K562 (cell line): ENCODE results near the gene UBE2O. TPM values are rescaled to one million over a fixed set of nuclear protein-coding genes. Genes with fewer than 3 reads are reported as not detected.

Experiments
- ATAC-seq: fragments of 200-7000 bp; cut with Tn5 transposase; 3 replicates; pipeline ENCODE4 v1.9.1; 2020; ENCODE audit warnings: moderate library complexity
- BruUV-seq: library from RNA; stranded (reverse); fragments of 400-500 nt; replicated peaks from 2 replicates; lab custom pipeline; 2021; lab: Mats Ljungman, UMichigan
- CTCF ChIA-PET: fragments of 300-600 bp; formaldehyde crosslinking; extraction: SDS; loops from one replicate; lab custom pipeline; 2021; ENCODE audit warnings: low intra/inter-chr PET ratio; lab: Yijun Ruan, JAX
- POLR2A ChIA-PET: fragments of 300-600, 350-650 bp; sonication (Branson Sonifier 250); formaldehyde crosslinking; extraction: SDS; loops from one replicate; lab custom pipeline; 2021; ENCODE audit warnings: antibody characterized with exemption, inconsistent platforms; lab: Yijun Ruan, JAX
- DNase-seq, 4 experiments: peaks; one replicate each; pipeline versions ENCODE4 v3.0.0 to v3.0.0-alpha.2; 2011 to 2018; ENCODE audit warnings: low spot score in 3 of 4, mixed read lengths in 3 of 4; ENCODE audit errors: extremely low read depth in 1 of 4
- FAIRE-seq: peaks from 2 replicates; lab custom pipeline; 2011; peaks lifted over from hg19 to GRCh38; lab: Jason Lieb, UNC
- H2AFZ ChIP-seq: 2 replicates; pipeline ENCODE4 v1.6.0; 2011; ENCODE audit warnings: low read depth, low read length, control low read depth, inconsistent platforms
- H3K27ac ChIP-seq: fragments of 200-600 bp; 3 replicates; pipeline ENCODE4 v1.8.0; 2011; ENCODE audit warnings: low read depth, mild to moderate bottlenecking, control low read depth, inconsistent platforms, low read length, moderate library complexity, mixed read lengths; ENCODE audit errors: extremely low read depth
- H3K27me3 ChIP-seq, 2 experiments: fragments of 300-600 bp in 1 of 2; 2 replicates in 1 of 2; 3 replicates in 1 of 2; pipeline versions ENCODE4 v1.6.0 to v1.8.0; 2011; ENCODE audit warnings: inconsistent platforms in 2 of 2, low read length in 2 of 2, mild to moderate bottlenecking in 1 of 2, mixed read lengths in 1 of 2, moderate library complexity in 1 of 2; ENCODE audit not compliant: control insufficient read depth in 2 of 2, insufficient read depth in 2 of 2
- H3K36me3 ChIP-seq: fragments of 300-600 bp; 3 replicates; pipeline ENCODE4 v1.8.0; 2011; ENCODE audit warnings: mild to moderate bottlenecking, low read length, inconsistent platforms; ENCODE audit not compliant: control insufficient read depth, insufficient read depth
- H3K4me1 ChIP-seq, 2 experiments: fragments of 200-600 bp in 1 of 2; replicated peaks in 1 of 2; 2 replicates in 1 of 2; 3 replicates in 1 of 2; pipeline versions ENCODE4 v1.5.1 to v1.8.0; 2011; ENCODE audit warnings: inconsistent platforms in 2 of 2, low read length in 2 of 2, mild to moderate bottlenecking in 1 of 2, mixed read lengths in 1 of 2, moderate library complexity in 1 of 2; ENCODE audit not compliant: control insufficient read depth in 2 of 2, insufficient read depth in 2 of 2
- H3K4me2 ChIP-seq: 2 replicates; pipeline ENCODE4 v1.6.1; 2011; ENCODE audit warnings: low read length, control low read depth, inconsistent platforms, mixed read lengths; ENCODE audit not compliant: insufficient read depth
- H3K4me3 ChIP-seq: fragments of 200-600 bp; sonication (generic), shearing (Covaris generic); 2 replicates; pipeline ENCODE4 v1.5.1; 2016; ENCODE audit warnings: control low read depth, inconsistent platforms
- H3K79me2 ChIP-seq: fragments of 200-600 bp; 3 replicates; pipeline ENCODE4 v1.8.0; 2011; ENCODE audit warnings: low read length, inconsistent platforms; ENCODE audit not compliant: control insufficient read depth, insufficient read depth
- H3K9ac ChIP-seq, 2 experiments: 2 replicates each; pipeline versions ENCODE4 v1.6.0 to v1.6.1; 2011; ENCODE audit warnings: low read depth in 2 of 2, low read length in 2 of 2, control low read depth in 1 of 2, inconsistent platforms in 1 of 2, mild to moderate bottlenecking in 1 of 2, mixed read lengths in 1 of 2; ENCODE audit not compliant: insufficient read depth in 1 of 2
- H3K9me1 ChIP-seq: one replicate; pipeline ENCODE4 v1.6.0; 2011; ENCODE audit warnings: inconsistent platforms, mild to moderate bottlenecking, low read length, moderate library complexity; ENCODE audit not compliant: control insufficient read depth, insufficient read depth
- H3K9me3 ChIP-seq: replicated peaks from 2 replicates; pipeline ENCODE4 v1.5.1; 2011; ENCODE audit warnings: low read depth, low read length, inconsistent platforms; ENCODE audit not compliant: control insufficient read depth, insufficient read depth
- H4K20me1 ChIP-seq: replicated peaks from 2 replicates; pipeline ENCODE4 v1.6.1; 2011; ENCODE audit warnings: low read length, inconsistent platforms, mixed read lengths; ENCODE audit not compliant: control insufficient read depth, insufficient read depth
- ARID1B ChIP-seq: fragments of 450-650 bp; IDR thresholded peaks from 2 replicates; pipeline ENCODE4 v1.6.1; 2016; ENCODE audit warnings: antibody characterized with exemption, mild to moderate bottlenecking, inconsistent platforms
- BCL6 ChIP-seq: fragments of 250-450 bp; sonication (Bioruptor Pico); IDR thresholded peaks from 2 replicates; pipeline ENCODE4 v1.4.0; 2020
- CGGBP1 ChIP-seq: fragments of 250-450 bp; sonication (Bioruptor Pico); IDR thresholded peaks from 2 replicates; pipeline ENCODE4 v1.9.0; 2021; ENCODE audit warnings: mild to moderate bottlenecking
- MAFG ChIP-seq: fragments of 450-650 bp; conservative IDR thresholded peaks from 2 replicates; pipeline ENCODE4 v1.6.1; 2016; ENCODE audit warnings: missing genetic modification characterization, missing compliant biosample characterization
- MBD1 ChIP-seq: fragments of 250-450 bp; sonication (Bioruptor Pico); IDR thresholded peaks from 2 replicates; pipeline ENCODE4 v1.8.0; 2022; ENCODE audit warnings: inconsistent platforms
- MEF2A ChIP-seq: IDR thresholded peaks from 2 replicates; pipeline ENCODE4 v1.6.1; 2011; ENCODE audit warnings: low read depth, mild to moderate bottlenecking, low read length, moderate library complexity; ENCODE audit not compliant: control insufficient read depth
- MTA3 ChIP-seq: fragments of 450-650 bp; formaldehyde crosslinking; IDR thresholded peaks from 2 replicates; pipeline ENCODE4 v1.6.1; 2017; ENCODE audit warnings: mild to moderate bottlenecking, borderline replicate concordance
- MYBL2 ChIP-seq, 2 experiments: fragments of 450-650 bp in 1 of 2; sonication (generic) in 1 of 2; formaldehyde crosslinking in 1 of 2; IDR thresholded peaks; 2 replicates each; pipeline versions ENCODE4 v1.6.1 to v1.8.1; 2017 to 2022; ENCODE audit warnings: borderline replicate concordance in 1 of 2, inconsistent platforms in 1 of 2, low read depth in 1 of 2, mild to moderate bottlenecking in 1 of 2, missing genetic modification reagents in 1 of 2, moderate library complexity in 1 of 2
- NCOA4 ChIP-seq: fragments of 450-650 bp; IDR thresholded peaks from 2 replicates; pipeline ENCODE4 v1.6.1; 2018; ENCODE audit warnings: mild to moderate bottlenecking; ENCODE audit not compliant: partially characterized antibody
- NCOR1 ChIP-seq: fragments of 450-650 bp; IDR thresholded peaks from 2 replicates; pipeline ENCODE4 v1.6.1; 2016; ENCODE audit warnings: mild to moderate bottlenecking, moderate library complexity
- NFIC ChIP-seq: fragments of 450-650 bp; IDR thresholded peaks from 2 replicates; pipeline ENCODE4 v1.6.1; 2017; ENCODE audit warnings: mild to moderate bottlenecking, inconsistent platforms
- POLR3G ChIP-seq: IDR thresholded peaks from 2 replicates; pipeline ENCODE4 v1.6.1; 2011; ENCODE audit not compliant: insufficient read length, insufficient replicate concordance; ENCODE audit errors: extremely low read depth
- RCOR1 ChIP-seq, 2 experiments: IDR thresholded peaks; 2 replicates each; pipeline ENCODE4 v1.6.1; 2012; ENCODE audit warnings: low read depth in 2 of 2, low read length in 2 of 2, borderline replicate concordance in 1 of 2, improper control_type of control experiment in 1 of 2
- SMARCE1 ChIP-seq: fragments of 450-650 bp; IDR thresholded peaks from 2 replicates; pipeline ENCODE4 v1.7.1; 2016; ENCODE audit warnings: mild to moderate bottlenecking
- THAP7 ChIP-seq: fragments of 250-450 bp; sonication (Bioruptor Pico); IDR thresholded peaks from 2 replicates; pipeline ENCODE4 v1.5.0; 2021
- ZZZ3 ChIP-seq: fragments of 450-650 bp; IDR thresholded peaks from 2 replicates; pipeline ENCODE4 v1.6.1; 2016; ENCODE audit warnings: antibody characterized with exemption, mild to moderate bottlenecking, moderate library complexity
- WGBS: fragments of 100-300 bp; shearing (Covaris generic); methylation state at CpG from one replicate; pipeline ENCODE4 v1.1.6; 2016; ENCODE audit warnings: low coverage, mixed read lengths; ENCODE audit not compliant: insufficient coverage; ENCODE audit errors: missing lambda C conversion rate; 5-methylcytosine and 5-hydroxymethylcytosine counted together
- in situ Hi-C: fragments of 300-500 bp; cut with MboI; formaldehyde crosslinking; loops from 4 replicates; pipeline ENCODE4 v1.15.0; 2018; ENCODE audit warnings: inconsistent platforms, mixed read lengths
- intact Hi-C: fragments of 100-400 bp; cut with micrococcal nuclease; formaldehyde crosslinking; loops from 2 replicates; pipeline ENCODE4 v1.14.2; 2022
- polyA plus RNA-seq, 8 experiments: library from polyadenylated mRNA; depleted of rRNA in 4 of 8; stranded (reverse) in 5 of 8; unstranded in 3 of 8; fragments of >200 nt; fragmentation: Nextera tagmentation in 2 of 8; fragmentation: Illumina TruSeq in 1 of 8; extraction: Ambion mirVana in 2 of 8; extraction: Trizol in 1 of 8; gene quantifications; 2 replicates each; pipeline versions ENCODE4 v1.2.1 to v1.2.3, GENCODE V29; 2011 to 2014; ENCODE audit warnings: inconsistent platforms in 1 of 8, missing spikeins in 1 of 8
- total RNA-seq, 7 experiments: library from RNA; depleted of rRNA in 6 of 7; stranded (reverse); fragments of >200 nt in 6 of 7; fragmentation: Illumina TruSeq in 2 of 7; extraction: Trizol in 2 of 7; gene quantifications; 2 replicates each; pipeline versions ENCODE4 v1.2.1 to v1.2.3, GENCODE V29; 2011 to 2021; ENCODE audit warnings: low replicate concordance in 1 of 7

UBE2O gene
- total and polyA plus RNA-seq, 9 of the 15 experiments (the other 6 are each of a cell fraction or from before 2014, with no cell fraction given): 1.6 to 39.7 (median 13.3) TPM

GRCh38 chr17:76492123-76492988 lies 39.4 kb upstream of the UBE2O start (continued):
- TF ChIP-seq THAP7 (CRISPR knock-in tag) (no peak), MTA3 (no peak), BCL6 (CRISPR knock-in tag) (no peak), NCOR1 (no peak), MEF2A (no peak)

- Histone ChIP-seq H3K4me1 (peaks cover 5 to 40% of the 10 kb centered on the region in 2 experiments; a peak in 4 of 5 replicates), H3K27me3 (peaks cover 0 to 10% of the 10 kb centered on the region in 2 experiments; a peak in 2 of 5 replicates), H3K36me3 (no peaks in the 10 kb centered on the region), H3K79me2 (no peaks in the 10 kb centered on the region), H2AFZ (peak overlapping the region; percentile 48; the same call in 1 of the 2 replicates), H3K4me3 (no peak overlapping the region), H4K20me1 (peaks cover 10% of the 10 kb centered on the region; the same call in 1 of the 2 replicates), H3K9me1 (no peaks in the 10 kb centered on the region), H3K9ac (peak overlapping the region in 1 of 2 experiments; percentile 31; a peak in 2 of 4 replicates), H3K27ac (no peak overlapping the region), H3K9me3 (no peaks in the 10 kb centered on the region), H3K4me2 (no peak overlapping the region)
- CTCF ChIA-PET: no interaction called here
- FAIRE-seq (peak; percentile 37), DNase-seq (peak; percentile 30 to 50 (median 33)), ATAC-seq (peak; percentile 76)
- intact Hi-C loops (no loop called here), in situ Hi-C loops (no loop called here)
- 24% methylated on average over 14 of the region's 17 CpGs for WGBS
- POLR2A ChIA-PET: interaction anchor here (0.5 to 1.4 kb wide), 4 partner anchors 11 to 1015 kb away, joined by 3 to 6 read pairs (median 4); no protein-coding TSS in a partner anchor
- no TSS peak for BruUV-seq
- TF ChIP-seq CGGBP1 (CRISPR knock-in tag) (no peak), MBD1 (CRISPR knock-in tag) (no peak), NCOA4 (no peak), POLR3G (no peak), ARID1B (0 out of 2 replicates have a peak, but pooled peaks have one; percentile 12), MAFG (tag) (peak; percentile 32; the same call in 1 of the 2 replicates), MYBL2 (IDR thresholded peaks at IDR 0.05; ENCODE audit: low read depth) (no peak), MYBL2 (CRISPR knock-in tag; IDR thresholded peaks at IDR 0.05; ENCODE audit: borderline replicate concordance) (no peak), NFIC (peak; percentile 31; the same call in 1 of the 2 replicates), RCOR1 (IDR thresholded peaks at IDR 0.05; ENCODE audit: borderline replicate concordance in 1 of 2, low read depth in 2 of 2, low read length in 2 of 2) (peak in 1 of 2 experiments; percentile 29; a peak in 1 of 4 replicates), ZZZ3 (no peak), SMARCE1 (peak; percentile 13; the same call in 1 of the 2 replicates)
These were observed 38.5 kb upstream of the UBE2O start for GRCh38 chr17:76491271-76492122.
